Measurements from ENCODE around the gene ACOT8.

GRCh38 chr20:45867819-45868176, 10.6 kb upstream of the ACOT8 start:
- TF ChIP-seq POLR2A (IDR thresholded peaks at IDR 0.05) (no peak), CTCF (IDR thresholded peaks at IDR 0.05) (no peak), POLR2AphosphoS5 (IDR thresholded peaks at IDR 0.05) (no peak)
